Measurements from ENCODE around the gene CLEC16A. TPM values are rescaled to one million over a fixed set of nuclear protein-coding genes. Genes with fewer than 3 reads are reported as not detected.
A peak's percentile ranks its signal among the peaks of the same experiment; 100 is the strongest.

CLEC16A gene
- total and polyA plus RNA-seq, 2 experiments from 2014 or later = 17.5 to 26.8 TPM

DNA sequence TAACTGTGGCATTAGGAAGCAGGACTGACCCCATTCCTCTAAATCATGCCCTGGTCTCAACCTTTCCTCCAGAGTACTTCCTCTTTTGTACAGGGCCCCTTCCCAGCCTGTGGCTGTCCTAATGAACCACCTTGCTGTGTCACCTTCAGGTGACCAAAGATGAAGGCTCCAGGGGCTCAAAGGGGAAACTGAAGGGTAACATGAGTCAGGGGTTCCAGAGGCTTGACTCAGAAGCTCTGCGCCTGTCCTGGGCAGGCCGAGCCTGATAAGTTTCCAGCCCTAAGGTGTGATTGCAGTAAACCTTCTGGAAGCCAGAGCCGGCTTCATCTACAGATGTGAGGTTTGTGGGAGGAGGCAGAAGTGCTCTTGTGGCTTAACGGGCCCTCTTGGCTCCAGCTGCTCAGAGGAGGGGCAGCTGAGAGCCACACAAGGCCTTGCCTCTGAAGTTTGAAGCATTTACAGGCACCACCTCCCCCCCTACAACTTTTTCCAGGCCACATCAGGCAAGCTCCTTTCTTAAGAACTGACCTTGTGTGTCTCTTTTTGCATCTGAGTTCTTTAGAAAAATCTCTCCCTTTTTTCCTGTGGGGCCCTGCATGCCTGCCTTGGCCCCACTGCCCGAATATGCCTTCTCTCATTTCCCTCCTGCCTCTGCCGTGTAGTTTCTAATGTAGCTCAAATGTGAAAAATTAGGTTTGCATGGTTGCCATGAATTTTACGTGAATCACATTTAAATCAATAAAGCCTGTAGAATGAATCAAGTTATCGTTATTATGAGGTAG is 149.9 kb downstream of the CLEC16A start:
- Histone ChIP-seq H3K4me1 (ENCODE audit: low read depth) (peaks cover 21% of the 10 kb centered on the region), H3K36me3 (no peaks in the 10 kb centered on the region), H3K9me3 (ENCODE audit: low read depth) (no peaks in the 10 kb centered on the region), H3K27ac (peak overlapping the region; percentile 84), H3K27me3 (no peaks in the 10 kb centered on the region), H3K4me3 (no peak overlapping the region)
- DNase-seq (ENCODE audit: low read depth in 1 of 2, low spot score in 1 of 2) = peak; percentile 58 to 68
- TF ChIP-seq, protein P1, sequence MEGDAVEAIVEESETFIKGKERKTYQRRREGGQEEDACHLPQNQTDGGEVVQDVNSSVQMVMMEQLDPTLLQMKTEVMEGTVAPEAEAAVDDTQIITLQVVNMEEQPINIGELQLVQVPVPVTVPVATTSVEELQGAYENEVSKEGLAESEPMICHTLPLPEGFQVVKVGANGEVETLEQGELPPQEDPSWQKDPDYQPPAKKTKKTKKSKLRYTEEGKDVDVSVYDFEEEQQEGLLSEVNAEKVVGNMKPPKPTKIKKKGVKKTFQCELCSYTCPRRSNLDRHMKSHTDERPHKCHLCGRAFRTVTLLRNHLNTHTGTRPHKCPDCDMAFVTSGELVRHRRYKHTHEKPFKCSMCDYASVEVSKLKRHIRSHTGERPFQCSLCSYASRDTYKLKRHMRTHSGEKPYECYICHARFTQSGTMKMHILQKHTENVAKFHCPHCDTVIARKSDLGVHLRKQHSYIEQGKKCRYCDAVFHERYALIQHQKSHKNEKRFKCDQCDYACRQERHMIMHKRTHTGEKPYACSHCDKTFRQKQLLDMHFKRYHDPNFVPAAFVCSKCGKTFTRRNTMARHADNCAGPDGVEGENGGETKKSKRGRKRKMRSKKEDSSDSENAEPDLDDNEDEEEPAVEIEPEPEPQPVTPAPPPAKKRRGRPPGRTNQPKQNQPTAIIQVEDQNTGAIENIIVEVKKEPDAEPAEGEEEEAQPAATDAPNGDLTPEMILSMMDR (IDR thresholded peaks at IDR 0.05; ENCODE audit: low read depth, low read length) = no peak

DNA sequence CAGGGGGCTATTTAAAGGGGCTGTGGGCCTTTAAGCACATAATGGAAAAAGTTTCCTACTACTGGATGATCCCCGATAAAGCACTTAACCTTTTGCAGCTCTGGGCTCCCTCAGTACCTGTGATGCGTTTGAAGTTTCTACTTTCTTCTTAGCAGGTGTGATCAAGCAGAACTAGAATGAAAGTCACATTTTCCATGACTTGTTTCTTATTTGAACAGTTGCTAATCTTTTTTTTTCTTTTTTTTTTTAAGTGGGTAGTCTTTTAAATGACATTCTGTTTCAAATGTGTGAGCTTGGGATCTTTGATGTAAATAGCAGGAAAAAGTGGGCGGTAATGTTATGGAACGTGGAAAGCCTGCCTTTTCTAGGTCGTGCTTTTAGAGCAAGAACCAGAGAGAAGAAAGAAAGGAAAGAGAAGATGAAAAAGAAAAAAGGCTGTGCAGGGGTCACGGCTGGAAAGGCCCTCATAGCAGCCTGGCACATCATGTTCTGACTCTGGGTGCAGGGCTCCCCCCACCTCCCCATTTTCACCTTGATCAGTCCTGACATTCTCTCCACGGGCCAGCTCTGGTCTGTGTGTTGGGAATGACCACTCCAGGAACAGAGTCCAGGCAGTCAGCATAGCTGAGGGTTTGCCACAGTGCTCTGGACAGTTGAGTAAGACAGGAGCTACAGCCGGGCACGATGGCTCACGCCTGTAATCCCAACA is 150.6 kb downstream of the CLEC16A start:
- Histone ChIP-seq H3K27me3 (no peaks in the 10 kb centered on the region), H3K4me1 (ENCODE audit: low read depth) (peaks cover 22% of the 10 kb centered on the region), H3K27ac (peak overlapping the region; percentile 84), H3K9me3 (ENCODE audit: low read depth) (no peaks in the 10 kb centered on the region), H3K36me3 (no peaks in the 10 kb centered on the region), H3K4me3 (no peak overlapping the region)
- no peak for DNase-seq (ENCODE audit: low read depth in 1 of 2, low spot score in 1 of 2)
- TF ChIP-seq, protein P1 (IDR thresholded peaks at IDR 0.05; ENCODE audit: low read depth, low read length) = no peak

DNA sequence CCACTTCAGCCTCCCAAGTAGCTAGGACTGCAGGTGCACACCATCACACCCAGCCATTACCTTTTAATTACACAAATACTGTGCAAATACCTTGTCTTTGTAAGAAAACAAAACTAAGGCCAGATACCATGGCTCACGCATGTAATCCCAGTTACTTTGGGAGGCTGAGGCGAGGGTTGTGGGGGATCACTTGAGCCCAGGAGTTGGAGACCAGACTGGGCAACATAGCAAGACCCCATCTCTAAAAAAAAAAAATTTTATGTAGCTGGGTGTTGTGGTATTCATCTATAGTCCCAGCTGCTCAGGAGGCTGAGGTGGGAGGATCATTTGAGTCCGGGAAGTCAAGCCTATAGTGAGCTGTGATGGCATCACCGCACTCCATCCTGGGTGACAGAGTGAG is 151.6 kb downstream of the CLEC16A start:
- DNase-seq (ENCODE audit: low read depth in 1 of 2, low spot score in 1 of 2) = no peak

DNA sequence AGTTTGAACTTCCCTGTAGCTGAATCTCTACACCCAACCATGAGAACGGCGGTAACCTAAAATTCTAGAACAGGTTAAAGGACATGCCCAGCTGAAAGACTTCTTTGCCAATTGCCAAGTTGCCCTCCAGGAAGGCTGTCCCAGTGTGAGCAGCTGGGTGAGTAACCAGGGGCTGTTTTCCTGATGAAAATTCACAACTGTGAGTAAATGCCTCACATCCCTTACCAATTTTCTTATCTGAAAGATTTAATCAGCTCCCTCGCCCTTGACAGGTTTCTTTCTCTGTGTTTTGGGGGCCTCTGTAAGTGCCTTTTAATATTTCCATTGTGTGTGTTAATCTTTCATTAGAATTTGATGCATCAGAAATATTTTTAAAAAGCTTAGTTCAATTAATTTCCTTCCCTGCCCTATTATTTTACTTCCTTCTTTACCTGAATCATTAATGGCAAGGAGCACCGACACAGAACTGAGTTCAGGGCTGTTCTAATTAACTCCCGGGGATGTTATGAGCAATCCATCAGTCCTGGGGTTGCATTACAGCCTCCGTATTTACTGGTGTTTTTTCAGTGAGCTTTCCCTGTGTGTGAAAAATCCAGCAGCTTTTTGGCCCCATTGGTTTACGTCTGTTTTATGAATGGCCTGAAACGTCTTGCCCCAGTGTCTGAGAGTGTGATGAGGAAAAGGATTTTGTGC is 152.9 kb downstream of the CLEC16A start:
- H3K27me3 ChIP-seq = no peaks in the 10 kb centered on the region
- H3K9me3 ChIP-seq (ENCODE audit: low read depth) = no peaks in the 10 kb centered on the region
- DNase-seq (ENCODE audit: low read depth in 1 of 2, low spot score in 1 of 2) = no peak
- TF ChIP-seq, protein P1 (IDR thresholded peaks at IDR 0.05; ENCODE audit: low read depth, low read length) = no peak
- no peaks in the 10 kb centered on the region for H3K36me3 ChIP-seq
- no peak overlapping the region for H3K4me3 ChIP-seq
- peaks cover 39% of the 10 kb centered on the region for H3K4me1 ChIP-seq (ENCODE audit: low read depth)
- H3K27ac ChIP-seq = no peak overlapping the region

More for the DNA sequence above, 151.6 kb downstream of the CLEC16A start:
- H3K9me3 ChIP-seq (ENCODE audit: low read depth) = no peaks in the 10 kb centered on the region
- no peak overlapping the region for H3K27ac ChIP-seq
- H3K4me1 ChIP-seq (ENCODE audit: low read depth) = peaks cover 29% of the 10 kb centered on the region
- H3K27me3 ChIP-seq = no peaks in the 10 kb centered on the region
- no peak overlapping the region for H3K4me3 ChIP-seq
- no peaks in the 10 kb centered on the region for H3K36me3 ChIP-seq
- TF ChIP-seq, protein P1 (IDR thresholded peaks at IDR 0.05; ENCODE audit: low read depth, low read length) = no peak

DNA sequence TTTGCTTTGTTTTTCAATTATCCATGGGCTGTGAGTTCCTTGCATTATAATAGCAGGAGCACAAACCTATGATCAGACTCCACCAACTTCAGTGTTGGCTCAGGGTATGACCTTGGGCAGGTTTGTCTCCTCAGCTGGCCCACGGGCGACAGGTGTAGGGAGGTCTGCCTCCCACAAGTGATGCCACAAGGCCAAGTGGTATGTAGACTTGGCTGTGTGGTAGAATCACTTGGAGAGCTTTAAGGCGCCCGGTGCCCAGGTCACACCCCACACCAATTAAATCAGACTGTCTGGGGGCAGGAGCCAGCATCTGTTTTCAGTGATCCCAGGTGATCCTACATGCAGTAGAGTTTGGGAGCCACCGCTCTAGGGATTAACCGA is 153.4 kb downstream of the CLEC16A start:
- H3K27me3 ChIP-seq = no peaks in the 10 kb centered on the region
- no peak for DNase-seq (ENCODE audit: low read depth in 1 of 2, low spot score in 1 of 2)
- no peaks in the 10 kb centered on the region for H3K36me3 ChIP-seq
- no peak overlapping the region for H3K4me3 ChIP-seq
- H3K9me3 ChIP-seq (ENCODE audit: low read depth) = no peaks in the 10 kb centered on the region
- H3K4me1 ChIP-seq (ENCODE audit: low read depth) = peaks cover 41% of the 10 kb centered on the region
- H3K27ac ChIP-seq = no peak overlapping the region
- TF ChIP-seq, protein P1 (IDR thresholded peaks at IDR 0.05; ENCODE audit: low read depth, low read length) = no peak

Measured in cardiac muscle cell (in vitro differentiated cells and primary cell).